Measurements from ENCODE around the gene RXYLT1. TPM values are rescaled to one million over a fixed set of nuclear protein-coding genes. Genes with fewer than 3 reads are reported as not detected.

The RXYLT1 gene
- total and polyA plus RNA-seq, 2 of the 8 experiments (the other 6 are each of a cell fraction or from before 2014, with no cell fraction given): 3.8 to 10.9 TPM

DNA sequence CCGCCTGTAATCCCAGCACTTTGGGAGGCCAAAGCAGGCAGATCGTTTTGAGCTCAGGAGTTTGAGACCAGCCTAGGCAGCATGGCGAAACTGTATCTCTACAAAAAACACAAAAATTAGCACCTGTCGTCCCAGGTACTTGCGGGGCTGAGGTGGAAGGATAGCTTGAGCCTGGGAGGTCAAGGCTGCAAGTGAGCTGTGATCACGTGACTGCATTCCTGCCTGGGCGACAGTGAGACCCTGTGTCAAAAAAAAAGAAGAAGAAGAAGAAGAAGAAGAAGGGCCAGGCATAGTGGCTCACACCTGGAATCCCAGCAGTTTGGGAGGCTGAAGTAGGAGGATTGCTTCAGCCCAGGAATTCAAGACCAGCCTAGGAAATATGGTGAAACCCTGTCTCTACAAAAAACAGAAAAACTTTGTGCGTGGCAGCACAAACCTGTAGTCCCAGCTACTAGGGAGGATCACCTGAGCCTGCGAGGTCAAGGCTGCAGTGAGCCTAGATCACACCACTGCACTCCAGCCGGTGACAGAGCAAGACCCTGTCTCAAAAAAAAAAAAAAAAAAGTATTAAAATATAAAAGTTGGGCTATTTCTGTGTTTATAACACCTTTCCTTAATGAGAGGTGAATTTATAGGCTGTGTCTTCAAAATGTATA is 15.5 kb downstream of the RXYLT1 start (continued):
- TF ChIP-seq, protein P1, sequence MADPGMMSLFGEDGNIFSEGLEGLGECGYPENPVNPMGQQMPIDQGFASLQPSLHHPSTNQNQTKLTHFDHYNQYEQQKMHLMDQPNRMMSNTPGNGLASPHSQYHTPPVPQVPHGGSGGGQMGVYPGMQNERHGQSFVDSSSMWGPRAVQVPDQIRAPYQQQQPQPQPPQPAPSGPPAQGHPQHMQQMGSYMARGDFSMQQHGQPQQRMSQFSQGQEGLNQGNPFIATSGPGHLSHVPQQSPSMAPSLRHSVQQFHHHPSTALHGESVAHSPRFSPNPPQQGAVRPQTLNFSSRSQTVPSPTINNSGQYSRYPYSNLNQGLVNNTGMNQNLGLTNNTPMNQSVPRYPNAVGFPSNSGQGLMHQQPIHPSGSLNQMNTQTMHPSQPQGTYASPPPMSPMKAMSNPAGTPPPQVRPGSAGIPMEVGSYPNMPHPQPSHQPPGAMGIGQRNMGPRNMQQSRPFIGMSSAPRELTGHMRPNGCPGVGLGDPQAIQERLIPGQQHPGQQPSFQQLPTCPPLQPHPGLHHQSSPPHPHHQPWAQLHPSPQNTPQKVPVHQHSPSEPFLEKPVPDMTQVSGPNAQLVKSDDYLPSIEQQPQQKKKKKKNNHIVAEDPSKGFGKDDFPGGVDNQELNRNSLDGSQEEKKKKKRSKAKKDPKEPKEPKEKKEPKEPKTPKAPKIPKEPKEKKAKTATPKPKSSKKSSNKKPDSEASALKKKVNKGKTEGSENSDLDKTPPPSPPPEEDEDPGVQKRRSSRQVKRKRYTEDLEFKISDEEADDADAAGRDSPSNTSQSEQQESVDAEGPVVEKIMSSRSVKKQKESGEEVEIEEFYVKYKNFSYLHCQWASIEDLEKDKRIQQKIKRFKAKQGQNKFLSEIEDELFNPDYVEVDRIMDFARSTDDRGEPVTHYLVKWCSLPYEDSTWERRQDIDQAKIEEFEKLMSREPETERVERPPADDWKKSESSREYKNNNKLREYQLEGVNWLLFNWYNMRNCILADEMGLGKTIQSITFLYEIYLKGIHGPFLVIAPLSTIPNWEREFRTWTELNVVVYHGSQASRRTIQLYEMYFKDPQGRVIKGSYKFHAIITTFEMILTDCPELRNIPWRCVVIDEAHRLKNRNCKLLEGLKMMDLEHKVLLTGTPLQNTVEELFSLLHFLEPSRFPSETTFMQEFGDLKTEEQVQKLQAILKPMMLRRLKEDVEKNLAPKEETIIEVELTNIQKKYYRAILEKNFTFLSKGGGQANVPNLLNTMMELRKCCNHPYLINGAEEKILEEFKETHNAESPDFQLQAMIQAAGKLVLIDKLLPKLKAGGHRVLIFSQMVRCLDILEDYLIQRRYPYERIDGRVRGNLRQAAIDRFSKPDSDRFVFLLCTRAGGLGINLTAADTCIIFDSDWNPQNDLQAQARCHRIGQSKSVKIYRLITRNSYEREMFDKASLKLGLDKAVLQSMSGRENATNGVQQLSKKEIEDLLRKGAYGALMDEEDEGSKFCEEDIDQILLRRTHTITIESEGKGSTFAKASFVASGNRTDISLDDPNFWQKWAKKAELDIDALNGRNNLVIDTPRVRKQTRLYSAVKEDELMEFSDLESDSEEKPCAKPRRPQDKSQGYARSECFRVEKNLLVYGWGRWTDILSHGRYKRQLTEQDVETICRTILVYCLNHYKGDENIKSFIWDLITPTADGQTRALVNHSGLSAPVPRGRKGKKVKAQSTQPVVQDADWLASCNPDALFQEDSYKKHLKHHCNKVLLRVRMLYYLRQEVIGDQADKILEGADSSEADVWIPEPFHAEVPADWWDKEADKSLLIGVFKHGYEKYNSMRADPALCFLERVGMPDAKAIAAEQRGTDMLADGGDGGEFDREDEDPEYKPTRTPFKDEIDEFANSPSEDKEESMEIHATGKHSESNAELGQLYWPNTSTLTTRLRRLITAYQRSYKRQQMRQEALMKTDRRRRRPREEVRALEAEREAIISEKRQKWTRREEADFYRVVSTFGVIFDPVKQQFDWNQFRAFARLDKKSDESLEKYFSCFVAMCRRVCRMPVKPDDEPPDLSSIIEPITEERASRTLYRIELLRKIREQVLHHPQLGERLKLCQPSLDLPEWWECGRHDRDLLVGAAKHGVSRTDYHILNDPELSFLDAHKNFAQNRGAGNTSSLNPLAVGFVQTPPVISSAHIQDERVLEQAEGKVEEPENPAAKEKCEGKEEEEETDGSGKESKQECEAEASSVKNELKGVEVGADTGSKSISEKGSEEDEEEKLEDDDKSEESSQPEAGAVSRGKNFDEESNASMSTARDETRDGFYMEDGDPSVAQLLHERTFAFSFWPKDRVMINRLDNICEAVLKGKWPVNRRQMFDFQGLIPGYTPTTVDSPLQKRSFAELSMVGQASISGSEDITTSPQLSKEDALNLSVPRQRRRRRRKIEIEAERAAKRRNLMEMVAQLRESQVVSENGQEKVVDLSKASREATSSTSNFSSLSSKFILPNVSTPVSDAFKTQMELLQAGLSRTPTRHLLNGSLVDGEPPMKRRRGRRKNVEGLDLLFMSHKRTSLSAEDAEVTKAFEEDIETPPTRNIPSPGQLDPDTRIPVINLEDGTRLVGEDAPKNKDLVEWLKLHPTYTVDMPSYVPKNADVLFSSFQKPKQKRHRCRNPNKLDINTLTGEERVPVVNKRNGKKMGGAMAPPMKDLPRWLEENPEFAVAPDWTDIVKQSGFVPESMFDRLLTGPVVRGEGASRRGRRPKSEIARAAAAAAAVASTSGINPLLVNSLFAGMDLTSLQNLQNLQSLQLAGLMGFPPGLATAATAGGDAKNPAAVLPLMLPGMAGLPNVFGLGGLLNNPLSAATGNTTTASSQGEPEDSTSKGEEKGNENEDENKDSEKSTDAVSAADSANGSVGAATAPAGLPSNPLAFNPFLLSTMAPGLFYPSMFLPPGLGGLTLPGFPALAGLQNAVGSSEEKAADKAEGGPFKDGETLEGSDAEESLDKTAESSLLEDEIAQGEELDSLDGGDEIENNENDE (IDR thresholded peaks at IDR 0.05; ENCODE audit: insufficient replicate concordance, low read length): no peak
